ENCODE data around the gene SGK1.
"Not testable (repeated sequence)": the region's sequence is repeated elsewhere in the genome, so short reads cannot be mapped to it uniquely, and the experiment has no call there.

Gene SGK1

GRCh38 chr6:134223796-134224420 lies 94.0 kb downstream of the SGK1 start:
- TF ChIP-seq CTCF (IDR thresholded peaks at IDR 0.05; ENCODE audit: low read depth, low read length), result no peak
- no peak overlapping the region for H3K4me3 ChIP-seq (replicated peaks in 1 of 2; ENCODE audit: low read depth in 2 of 2, low read length in 2 of 2)
- DNase-seq (ENCODE audit: low read depth in 2 of 2), result peak; percentile 14 to 58

GRCh38 chr6:134221250-134221649 lies 96.7 kb downstream of the SGK1 start:
- H3K4me3 ChIP-seq (replicated peaks in 1 of 2; ENCODE audit: low read depth in 2 of 2, low read length in 2 of 2), result no peak overlapping the region
- no peak for TF ChIP-seq CTCF (IDR thresholded peaks at IDR 0.05; ENCODE audit: low read depth, low read length)
- DNase-seq (ENCODE audit: low read depth in 2 of 2), result no peak

GRCh38 chr6:134217798-134218140 lies 100.1 kb downstream of the SGK1 start:
- no peak for TF ChIP-seq CTCF (IDR thresholded peaks at IDR 0.05; ENCODE audit: low read depth, low read length)
- DNase-seq (ENCODE audit: low read depth in 2 of 2), result no peak
- no peak overlapping the region for H3K4me3 ChIP-seq (replicated peaks in 1 of 2; ENCODE audit: low read depth in 2 of 2, low read length in 2 of 2)

- peak in 1 of 2 donors; percentile 32 for DNase-seq (ENCODE audit: low read depth in 2 of 2)
- no peak overlapping the region for H3K4me3 ChIP-seq (replicated peaks in 1 of 2; ENCODE audit: low read depth in 2 of 2, low read length in 2 of 2)
- TF ChIP-seq CTCF (IDR thresholded peaks at IDR 0.05; ENCODE audit: low read depth, low read length), result no peak
Observed at GRCh38 chr6:134217105-134217797, 100.7 kb downstream of the SGK1 start.

GRCh38 chr6:134216301-134217010 lies 101.5 kb downstream of the SGK1 start:
- no peak overlapping the region for H3K4me3 ChIP-seq (replicated peaks in 1 of 2; ENCODE audit: low read depth in 2 of 2, low read length in 2 of 2)
- TF ChIP-seq CTCF (IDR thresholded peaks at IDR 0.05; ENCODE audit: low read depth, low read length), result no peak
- DNase-seq (ENCODE audit: low read depth in 2 of 2), result no peak

- DNase-seq (ENCODE audit: low read depth in 2 of 2); H3K4me3 ChIP-seq (replicated peaks in 1 of 2; ENCODE audit: low read depth in 2 of 2, low read length in 2 of 2): not testable (repeated sequence)
Observed at GRCh38 chr6:134213410-134213809, 104.5 kb downstream of the SGK1 start.

- no peak for TF ChIP-seq CTCF (IDR thresholded peaks at IDR 0.05; ENCODE audit: low read depth, low read length)
- no peak for DNase-seq (ENCODE audit: low read depth in 2 of 2)
Observed at GRCh38 chr6:134211297-134211696, 106.6 kb downstream of the SGK1 start.

More at GRCh38 chr6:134211297-134211696, 106.6 kb downstream of the SGK1 start:
- H3K4me3 ChIP-seq (replicated peaks in 1 of 2; ENCODE audit: low read depth in 2 of 2, low read length in 2 of 2), result no peak overlapping the region

Measured in cardiac fibroblast (primary cell).